GM12865 (cell line): ENCODE measurements around the gene MINK1.

ENCODE experiments used
- DNase-seq: peaks from one replicate; pipeline ENCODE4 v3.0.0; 2010; ENCODE audit warnings: low read depth
- H3K4me3 ChIP-seq: 2 replicates; pipeline ENCODE4 v1.5.1; 2011; ENCODE audit warnings: mild to moderate bottlenecking, low read depth, low read length, control low read depth
- CTCF ChIP-seq: IDR thresholded peaks from 2 replicates; pipeline ENCODE4 v1.5.1; 2011; ENCODE audit warnings: low read length, control low read depth, low read depth, inconsistent platforms; ENCODE audit not compliant: insufficient read depth; ENCODE audit errors: missing control alignments

The MINK1 gene

GRCh38 chr17:4898927-4899326, 65.8 kb downstream of the MINK1 start:
- DNase-seq: no peak
- no peak for TF ChIP-seq CTCF
- peak overlapping the region; percentile 24; the same call in 1 of the 2 replicates for H3K4me3 ChIP-seq

- TF ChIP-seq CTCF: no peak
- H3K4me3 ChIP-seq: peak within 1 kb of the TSS; percentile 24
- peak; percentile 78 for DNase-seq
These were observed 66.4 kb downstream of the MINK1 start, which contains the start of gene C17orf107 for GRCh38 chr17:4899341-4900230. Gene C17orf107 (plus strand): TSS chr17:4899536. CDS start chr17:4899763, 227 bp downstream.

- no peak for TF ChIP-seq CTCF
- peak; percentile 62 for DNase-seq
- H3K4me3 ChIP-seq: peak overlapping the region; percentile 25
These were observed 67.3 kb downstream of the MINK1 start for GRCh38 chr17:4900231-4901107.

- TF ChIP-seq CTCF: no peak
- no peak for DNase-seq
- H3K4me3 ChIP-seq: no peak overlapping the region; the same call in 1 of the 2 replicates
These were observed 68.0 kb downstream of the MINK1 start for GRCh38 chr17:4901108-4901647.

- TF ChIP-seq CTCF: no peak
- no peak for DNase-seq
- no peak overlapping the region for H3K4me3 ChIP-seq
These were observed 68.7 kb downstream of the MINK1 start for GRCh38 chr17:4901648-4902344.

GRCh38 chr17:4902540-4902939, 69.4 kb downstream of the MINK1 start:
- no peak overlapping the region for H3K4me3 ChIP-seq
- TF ChIP-seq CTCF: no peak
- no peak for DNase-seq
